ENCODE measurements around the gene LAMB4. TPM values are rescaled to one million over a fixed set of nuclear protein-coding genes. Genes with fewer than 3 reads are reported as not detected.

Gene LAMB4
- total and polyA plus RNA-seq, 2 donors (not counting 1 experiment from before 2014, with no cell fraction given): 0.17 to 0.57 TPM

DNA sequence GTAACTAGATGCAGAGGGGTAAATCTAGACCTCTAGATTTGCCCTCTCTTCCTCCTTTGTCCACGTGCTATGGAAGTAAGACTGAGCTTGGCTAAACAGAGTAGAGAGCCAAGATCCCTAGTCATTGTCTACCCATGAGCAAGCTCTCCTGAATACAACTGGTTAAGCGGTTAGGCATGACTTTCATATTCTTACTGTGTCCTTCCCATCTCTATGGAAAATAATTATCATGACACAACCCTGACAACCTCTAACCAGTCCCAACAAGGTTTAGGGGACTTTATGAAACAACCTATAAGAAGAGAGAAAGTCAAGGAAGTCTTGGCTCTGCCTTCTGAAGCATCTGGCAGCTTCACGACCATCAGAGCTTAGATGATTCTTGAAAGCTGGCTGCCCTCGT is 7.8 kb upstream of the LAMB4 start:
- Histone ChIP-seq H3K4me3 (replicated peaks in 1 of 4; ENCODE audit: control extremely low read depth in 1 of 4, insufficient read depth in 1 of 4, low read depth in 3 of 4, low read length in 4 of 4) (no peak overlapping the region), H2AFZ (ENCODE audit: low read length) (no peak overlapping the region), H3K79me2 (ENCODE audit: control insufficient read depth, insufficient read depth, low read length) (no peaks in the 10 kb centered on the region), H3K36me3 (ENCODE audit: control insufficient read depth, insufficient read depth, low read length) (no peaks in the 10 kb centered on the region), H3K27me3 (ENCODE audit: control insufficient read depth, insufficient read depth, low read length) (no peaks in the 10 kb centered on the region), H3K9ac (ENCODE audit: insufficient read depth, low read length) (no peak overlapping the region), H4K20me1 (ENCODE audit: control insufficient read depth, extremely low read depth, insufficient read depth, low read length) (no peaks in the 10 kb centered on the region), H3K27ac (ENCODE audit: insufficient read depth, low read length) (no peak overlapping the region), H3K4me1 (ENCODE audit: control insufficient read depth, extremely low read depth, insufficient read depth, low read length) (no peaks in the 10 kb centered on the region), H3K4me2 (ENCODE audit: extremely low read depth, insufficient read depth, low read length) (no peak overlapping the region), H3K9me3 (ENCODE audit: control insufficient read depth, insufficient read depth, low read depth, low read length) (no peaks in the 10 kb centered on the region)
- no peak for DNase-seq (ENCODE audit: low read depth in 2 of 2)
- TF ChIP-seq, protein P1, sequence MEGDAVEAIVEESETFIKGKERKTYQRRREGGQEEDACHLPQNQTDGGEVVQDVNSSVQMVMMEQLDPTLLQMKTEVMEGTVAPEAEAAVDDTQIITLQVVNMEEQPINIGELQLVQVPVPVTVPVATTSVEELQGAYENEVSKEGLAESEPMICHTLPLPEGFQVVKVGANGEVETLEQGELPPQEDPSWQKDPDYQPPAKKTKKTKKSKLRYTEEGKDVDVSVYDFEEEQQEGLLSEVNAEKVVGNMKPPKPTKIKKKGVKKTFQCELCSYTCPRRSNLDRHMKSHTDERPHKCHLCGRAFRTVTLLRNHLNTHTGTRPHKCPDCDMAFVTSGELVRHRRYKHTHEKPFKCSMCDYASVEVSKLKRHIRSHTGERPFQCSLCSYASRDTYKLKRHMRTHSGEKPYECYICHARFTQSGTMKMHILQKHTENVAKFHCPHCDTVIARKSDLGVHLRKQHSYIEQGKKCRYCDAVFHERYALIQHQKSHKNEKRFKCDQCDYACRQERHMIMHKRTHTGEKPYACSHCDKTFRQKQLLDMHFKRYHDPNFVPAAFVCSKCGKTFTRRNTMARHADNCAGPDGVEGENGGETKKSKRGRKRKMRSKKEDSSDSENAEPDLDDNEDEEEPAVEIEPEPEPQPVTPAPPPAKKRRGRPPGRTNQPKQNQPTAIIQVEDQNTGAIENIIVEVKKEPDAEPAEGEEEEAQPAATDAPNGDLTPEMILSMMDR (conservative IDR thresholded peaks at IDR 0.05 in 1 of 2, IDR thresholded peaks at IDR 0.05 in 1 of 2; ENCODE audit: low read depth in 1 of 2, low read length in 2 of 2): no peak
- TF ChIP-seq EZH2 (IDR thresholded peaks at IDR 0.05; ENCODE audit: low read length, missing control alignments): no peak

DNA sequence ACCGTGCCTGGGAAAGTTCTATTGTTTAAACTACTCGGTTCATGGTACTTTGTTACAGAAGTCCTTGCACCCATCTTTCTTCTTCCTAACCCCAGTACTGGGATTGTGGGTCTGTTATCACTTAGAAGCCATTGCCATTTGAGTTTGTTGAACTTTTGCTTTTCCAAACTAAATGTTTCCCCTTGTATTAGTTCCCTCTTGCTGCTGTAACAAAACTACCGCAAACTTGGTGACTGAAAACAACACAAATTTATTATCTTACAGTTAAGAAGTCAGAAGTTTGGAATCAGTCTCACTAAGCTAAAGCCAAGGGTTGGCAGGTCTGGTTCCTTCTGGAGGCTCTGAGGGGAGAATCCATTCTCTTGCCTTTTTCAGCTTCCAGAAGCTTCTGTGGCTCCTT is 6.9 kb upstream of the LAMB4 start:
- no peaks in the 10 kb centered on the region for H4K20me1 ChIP-seq (ENCODE audit: control insufficient read depth, extremely low read depth, insufficient read depth, low read length)
- no peaks in the 10 kb centered on the region for H3K4me1 ChIP-seq (ENCODE audit: control insufficient read depth, extremely low read depth, insufficient read depth, low read length)
- TF ChIP-seq EZH2 (IDR thresholded peaks at IDR 0.05; ENCODE audit: low read length, missing control alignments): no peak
- TF ChIP-seq, protein P1 (conservative IDR thresholded peaks at IDR 0.05 in 1 of 2, IDR thresholded peaks at IDR 0.05 in 1 of 2; ENCODE audit: low read depth in 1 of 2, low read length in 2 of 2): no peak
- H3K27me3 ChIP-seq (ENCODE audit: control insufficient read depth, insufficient read depth, low read length): no peaks in the 10 kb centered on the region
- no peak for DNase-seq (ENCODE audit: low read depth in 2 of 2)
- no peak overlapping the region for H3K4me2 ChIP-seq (ENCODE audit: extremely low read depth, insufficient read depth, low read length)
- H3K9ac ChIP-seq (ENCODE audit: insufficient read depth, low read length): no peak overlapping the region
- no peaks in the 10 kb centered on the region for H3K36me3 ChIP-seq (ENCODE audit: control insufficient read depth, insufficient read depth, low read length)
- no peaks in the 10 kb centered on the region for H3K79me2 ChIP-seq (ENCODE audit: control insufficient read depth, insufficient read depth, low read length)
- no peaks in the 10 kb centered on the region for H3K9me3 ChIP-seq (ENCODE audit: control insufficient read depth, insufficient read depth, low read depth, low read length)
- no peak overlapping the region for H3K27ac ChIP-seq (ENCODE audit: insufficient read depth, low read length)
- H3K4me3 ChIP-seq (replicated peaks in 1 of 4; ENCODE audit: control extremely low read depth in 1 of 4, insufficient read depth in 1 of 4, low read depth in 3 of 4, low read length in 4 of 4): no peak overlapping the region
- no peak overlapping the region for H2AFZ ChIP-seq (ENCODE audit: low read length)

DNA sequence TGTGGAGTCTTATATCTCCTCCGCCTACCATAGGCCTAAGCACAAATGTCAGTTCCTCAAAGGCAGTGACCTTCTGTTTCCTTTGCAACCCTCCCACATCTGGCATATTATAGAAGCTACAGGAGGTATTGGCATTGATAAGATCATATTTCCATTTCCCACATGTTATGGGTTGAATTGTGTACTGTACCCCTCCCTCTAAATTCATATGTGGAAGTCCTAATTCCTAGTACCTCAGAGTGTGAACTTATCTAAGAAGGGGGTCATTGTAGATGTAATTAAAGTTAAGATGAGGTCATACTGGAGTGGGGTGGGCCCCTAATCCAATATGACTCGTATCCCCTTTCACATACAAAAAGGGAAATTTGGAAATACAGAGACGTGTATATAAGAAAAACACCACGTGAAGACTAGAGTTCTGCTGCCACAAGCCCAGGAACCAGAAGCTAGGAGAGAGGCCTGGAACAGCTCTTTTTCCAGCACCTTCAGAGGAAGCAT is 6.1 kb upstream of the LAMB4 start:
- Histone ChIP-seq H2AFZ (ENCODE audit: low read length) (no peak overlapping the region), H3K4me2 (ENCODE audit: extremely low read depth, insufficient read depth, low read length) (no peak overlapping the region), H3K36me3 (ENCODE audit: control insufficient read depth, insufficient read depth, low read length) (no peaks in the 10 kb centered on the region), H3K27me3 (ENCODE audit: control insufficient read depth, insufficient read depth, low read length) (no peaks in the 10 kb centered on the region), H3K4me3 (replicated peaks in 1 of 4; ENCODE audit: control extremely low read depth in 1 of 4, insufficient read depth in 1 of 4, low read depth in 3 of 4, low read length in 4 of 4) (no peak overlapping the region), H3K4me1 (ENCODE audit: control insufficient read depth, extremely low read depth, insufficient read depth, low read length) (no peaks in the 10 kb centered on the region), H3K79me2 (ENCODE audit: control insufficient read depth, insufficient read depth, low read length) (no peaks in the 10 kb centered on the region), H3K9ac (ENCODE audit: insufficient read depth, low read length) (no peak overlapping the region), H3K9me3 (ENCODE audit: control insufficient read depth, insufficient read depth, low read depth, low read length) (no peaks in the 10 kb centered on the region), H3K27ac (ENCODE audit: insufficient read depth, low read length) (no peak overlapping the region), H4K20me1 (ENCODE audit: control insufficient read depth, extremely low read depth, insufficient read depth, low read length) (no peaks in the 10 kb centered on the region)
- TF ChIP-seq, protein P1 (conservative IDR thresholded peaks at IDR 0.05 in 1 of 2, IDR thresholded peaks at IDR 0.05 in 1 of 2; ENCODE audit: low read depth in 1 of 2, low read length in 2 of 2): no peak
- no peak for TF ChIP-seq EZH2 (IDR thresholded peaks at IDR 0.05; ENCODE audit: low read length, missing control alignments)
- DNase-seq (ENCODE audit: low read depth in 2 of 2): peak in 1 of 2 donors; percentile 60
